GM19324 (cell line): ENCODE results near the gene TEDC1.

Experiments used
- ATAC-seq: cut with Tn5 transposase; IDR thresholded peaks from one replicate; pipeline ENCODE4 v1.9.1; 2021; ENCODE audit warnings: mild to moderate bottlenecking, moderate library complexity; ENCODE audit not compliant: unreplicated experiment, low FRiP score

Gene TEDC1

GRCh38 chr14:105494606-105494929 lies 3.5 kb downstream of the TEDC1 start:
- no peak for ATAC-seq

- no peak for ATAC-seq
These were observed 4.3 kb downstream of the TEDC1 start for GRCh38 chr14:105495101-105495989.

- ATAC-seq: no peak
These were observed 5.2 kb downstream of the TEDC1 start for GRCh38 chr14:105495990-105496830.

- no peak for ATAC-seq
These were observed 6.0 kb downstream of the TEDC1 start for GRCh38 chr14:105496831-105497591.

GRCh38 chr14:105497671-105498429 lies 6.8 kb downstream of the TEDC1 start:
- ATAC-seq: no peak

GRCh38 chr14:105498430-105499255 lies 7.6 kb downstream of the TEDC1 start:
- ATAC-seq: no peak

- ATAC-seq: no peak
These were observed 8.4 kb downstream of the TEDC1 start for GRCh38 chr14:105499256-105500035.

GRCh38 chr14:105500036-105500725 lies 9.1 kb downstream of the TEDC1 start:
- ATAC-seq: no peak

- ATAC-seq: no peak
These were observed 9.7 kb downstream of the TEDC1 start for GRCh38 chr14:105500726-105501101.

GRCh38 chr14:105501504-105502291 lies 10.7 kb downstream of the TEDC1 start:
- ATAC-seq: no peak

GRCh38 chr14:105502446-105503295 lies 11.6 kb downstream of the TEDC1 start:
- no peak for ATAC-seq

- no peak for ATAC-seq
These were observed 12.2 kb downstream of the TEDC1 start for GRCh38 chr14:105503296-105503640.

- no peak for ATAC-seq
These were observed 13.1 kb downstream of the TEDC1 start for GRCh38 chr14:105503935-105504692.

GRCh38 chr14:105505101-105505500 lies 14.1 kb downstream of the TEDC1 start:
- no peak for ATAC-seq

GRCh38 chr14:105507247-105507646 lies 16.2 kb downstream of the TEDC1 start:
- ATAC-seq: no peak

- ATAC-seq: no peak
These were observed 17.0 kb downstream of the TEDC1 start for GRCh38 chr14:105508069-105508468.
